IPS DF 6.9 (cell line): Measurements from ENCODE around the gene ZNF385B.

Experiments
- DNase-seq: peaks from one replicate; pipeline ENCODE4 v3.0.0-alpha.2; 2013; ENCODE audit warnings: low read depth, low spot score
- H3K27ac ChIP-seq: one replicate; pipeline ENCODE4 v1.5.1; 2013; ENCODE audit warnings: low read length, control low read depth
- H3K27me3 ChIP-seq: 2 replicates; pipeline ENCODE4 v1.6.1; 2013; ENCODE audit warnings: mild to moderate bottlenecking, low read length; ENCODE audit not compliant: control insufficient read depth, insufficient read depth
- H3K36me3 ChIP-seq: 2 replicates; pipeline ENCODE4 v1.6.1; 2013; ENCODE audit warnings: low read length; ENCODE audit not compliant: control insufficient read depth, insufficient read depth
- H3K4me1 ChIP-seq: 2 replicates; pipeline ENCODE4 v1.6.1; 2013; ENCODE audit warnings: low read length; ENCODE audit not compliant: control insufficient read depth, insufficient read depth
- H3K4me3 ChIP-seq: 2 replicates; pipeline ENCODE4 v1.5.1; 2013; ENCODE audit warnings: mild to moderate bottlenecking, low read length
- H3K9me3 ChIP-seq: 2 replicates; pipeline ENCODE4 v1.6.1; 2013; ENCODE audit warnings: low read length, inconsistent platforms; ENCODE audit not compliant: control insufficient read depth, insufficient read depth
- WGBS: extraction: QIAGEN DNeasy Blood & Tissue Kit; methylation state at CpG from one replicate; pipeline ENCODE4 v1.1.7; 2013; ENCODE audit warnings: mixed read lengths, missing lambda C conversion rate; ENCODE audit not compliant: insufficient read length, insufficient coverage; 5-methylcytosine and 5-hydroxymethylcytosine counted together

ZNF385B gene

GRCh38 chr2:179592167-179592936, 269.1 kb downstream of the ZNF385B start:
- no peaks in the 10 kb centered on the region for H3K9me3 ChIP-seq
- no peak for DNase-seq
- H3K27me3 ChIP-seq, result no peaks in the 10 kb centered on the region
- H3K4me3 ChIP-seq, result no peak overlapping the region
- no peak overlapping the region for H3K27ac ChIP-seq
- no CpG with 5 or more reads among the region's 7 CpGs for WGBS
- no peaks in the 10 kb centered on the region for H3K36me3 ChIP-seq
- no peaks in the 10 kb centered on the region for H3K4me1 ChIP-seq

GRCh38 chr2:179591690-179592089, 269.7 kb downstream of the ZNF385B start:
- Histone ChIP-seq H3K4me3 (no peak overlapping the region), H3K36me3 (no peaks in the 10 kb centered on the region), H3K4me1 (no peaks in the 10 kb centered on the region), H3K9me3 (no peaks in the 10 kb centered on the region), H3K27me3 (no peaks in the 10 kb centered on the region), H3K27ac (no peak overlapping the region)
- no peak for DNase-seq
- no CpG with 5 or more reads among the region's 1 CpG for WGBS

GRCh38 chr2:179588486-179589145, 272.8 kb downstream of the ZNF385B start:
- Histone ChIP-seq H3K27me3 (no peaks in the 10 kb centered on the region), H3K36me3 (no peaks in the 10 kb centered on the region), H3K9me3 (no peaks in the 10 kb centered on the region), H3K4me1 (no peaks in the 10 kb centered on the region), H3K4me3 (no peak overlapping the region), H3K27ac (no peak overlapping the region)
- DNase-seq, result no peak
- whole genome bisulfite sequencing, result no CpG with 5 or more reads among the region's 3 CpGs

- DNase-seq, result no peak
- no peaks in the 10 kb centered on the region for H3K9me3 ChIP-seq
- no peaks in the 10 kb centered on the region for H3K4me1 ChIP-seq
- no peak overlapping the region for H3K4me3 ChIP-seq
- no peaks in the 10 kb centered on the region for H3K27me3 ChIP-seq
- H3K36me3 ChIP-seq, result no peaks in the 10 kb centered on the region
- H3K27ac ChIP-seq, result no peak overlapping the region
Observed at GRCh38 chr2:179584760-179585159, 276.7 kb downstream of the ZNF385B start.

GRCh38 chr2:179581605-179582004, 279.8 kb downstream of the ZNF385B start:
- Histone ChIP-seq H3K9me3 (no peaks in the 10 kb centered on the region; the same call in 1 of the 2 replicates), H3K4me3 (no peak overlapping the region), H3K27me3 (no peaks in the 10 kb centered on the region), H3K36me3 (no peaks in the 10 kb centered on the region), H3K27ac (no peak overlapping the region), H3K4me1 (no peaks in the 10 kb centered on the region)
- DNase-seq, result no peak
- no CpG with 5 or more reads among the region's 1 CpG for WGBS

- no peak overlapping the region for H3K4me3 ChIP-seq
- H3K4me1 ChIP-seq, result no peaks in the 10 kb centered on the region
- H3K27me3 ChIP-seq, result no peaks in the 10 kb centered on the region
- H3K9me3 ChIP-seq, result no peaks in the 10 kb centered on the region; the same call in 1 of the 2 replicates
- no CpG with 5 or more reads among the region's 4 CpGs for WGBS
- no peak overlapping the region for H3K27ac ChIP-seq
- no peaks in the 10 kb centered on the region for H3K36me3 ChIP-seq
- DNase-seq, result no peak
Observed at GRCh38 chr2:179580378-179581146, 280.9 kb downstream of the ZNF385B start.

- no peak for DNase-seq
- H3K36me3 ChIP-seq, result no peaks in the 10 kb centered on the region
- H3K4me1 ChIP-seq, result no peaks in the 10 kb centered on the region
- H3K4me3 ChIP-seq, result no peak overlapping the region
- no peak overlapping the region for H3K27ac ChIP-seq
- H3K27me3 ChIP-seq, result no peaks in the 10 kb centered on the region
- no peaks in the 10 kb centered on the region; the same call in 1 of the 2 replicates for H3K9me3 ChIP-seq
Observed at GRCh38 chr2:179579800-179580199, 281.6 kb downstream of the ZNF385B start.

GRCh38 chr2:179578171-179578916, 283.1 kb downstream of the ZNF385B start:
- DNase-seq, result no peak
- Histone ChIP-seq H3K27ac (no peak overlapping the region), H3K4me3 (no peak overlapping the region), H3K4me1 (no peaks in the 10 kb centered on the region), H3K36me3 (no peaks in the 10 kb centered on the region), H3K9me3 (no peaks in the 10 kb centered on the region; the same call in 1 of the 2 replicates), H3K27me3 (no peaks in the 10 kb centered on the region)
- no CpG with 5 or more reads among the region's 2 CpGs for WGBS

GRCh38 chr2:179574061-179574519, 287.3 kb downstream of the ZNF385B start:
- WGBS, result no CpG with 5 or more reads among the region's 3 CpGs
- Histone ChIP-seq H3K4me3 (no peak overlapping the region), H3K27me3 (no peaks in the 10 kb centered on the region), H3K4me1 (no peaks in the 10 kb centered on the region), H3K27ac (no peak overlapping the region), H3K9me3 (no peaks in the 10 kb centered on the region; the same call in 1 of the 2 replicates), H3K36me3 (no peaks in the 10 kb centered on the region)
- DNase-seq, result no peak

- no peaks in the 10 kb centered on the region for H3K27me3 ChIP-seq
- H3K27ac ChIP-seq, result no peak overlapping the region
- H3K9me3 ChIP-seq, result no peaks in the 10 kb centered on the region; the same call in 1 of the 2 replicates
- no peak overlapping the region for H3K4me3 ChIP-seq
- H3K4me1 ChIP-seq, result no peaks in the 10 kb centered on the region
- no CpG with 5 or more reads among the region's 2 CpGs for WGBS
- no peak for DNase-seq
- H3K36me3 ChIP-seq, result no peaks in the 10 kb centered on the region
Observed at GRCh38 chr2:179572544-179572943, 288.9 kb downstream of the ZNF385B start.
